ENCODE measurements around the gene LDB2. TPM values are rescaled to one million over a fixed set of nuclear protein-coding genes. Genes with fewer than 3 reads are reported as not detected.

Gene LDB2
- total RNA-seq, 1 experiment from 2014 or later, result 0.74 TPM

- no peak for DNase-seq (ENCODE audit: low read depth)
These were observed 96.4 kb downstream of the LDB2 start for GRCh38 chr4:16802044-16802443.

GRCh38 chr4:16801356-16801755 lies 97.1 kb downstream of the LDB2 start:
- DNase-seq (ENCODE audit: low read depth), result no peak

GRCh38 chr4:16794816-16795445 lies 103.5 kb downstream of the LDB2 start:
- peak; percentile 7 for DNase-seq (ENCODE audit: low read depth)

GRCh38 chr4:16791460-16791859 lies 107.0 kb downstream of the LDB2 start:
- no peak for DNase-seq (ENCODE audit: low read depth)

GRCh38 chr4:16790508-16790907 lies 107.9 kb downstream of the LDB2 start:
- DNase-seq (ENCODE audit: low read depth), result no peak

GRCh38 chr4:16788868-16789267 lies 109.6 kb downstream of the LDB2 start:
- DNase-seq (ENCODE audit: low read depth), result no peak

- DNase-seq (ENCODE audit: low read depth), result no peak
These were observed 112.5 kb downstream of the LDB2 start for GRCh38 chr4:16785793-16786527.

GRCh38 chr4:16783119-16783518 lies 115.3 kb downstream of the LDB2 start:
- no peak for DNase-seq (ENCODE audit: low read depth)

GRCh38 chr4:16779028-16779675 lies 119.3 kb downstream of the LDB2 start:
- no peak for DNase-seq (ENCODE audit: low read depth)

GRCh38 chr4:16777726-16778125 lies 120.7 kb downstream of the LDB2 start:
- DNase-seq (ENCODE audit: low read depth), result no peak

- DNase-seq (ENCODE audit: low read depth), result no peak
These were observed 122.9 kb downstream of the LDB2 start for GRCh38 chr4:16775411-16776154.

GRCh38 chr4:16772366-16772850 lies 126.0 kb downstream of the LDB2 start:
- DNase-seq (ENCODE audit: low read depth), result no peak

GRCh38 chr4:16770710-16771285 lies 127.6 kb downstream of the LDB2 start:
- no peak for DNase-seq (ENCODE audit: low read depth)

- no peak for DNase-seq (ENCODE audit: low read depth)
These were observed 130.6 kb downstream of the LDB2 start for GRCh38 chr4:16767861-16768260.

GRCh38 chr4:16767251-16767650 lies 131.2 kb downstream of the LDB2 start:
- no peak for DNase-seq (ENCODE audit: low read depth)

GRCh38 chr4:16765546-16765945 lies 132.9 kb downstream of the LDB2 start:
- DNase-seq (ENCODE audit: low read depth), result no peak

GRCh38 chr4:16764622-16765021 lies 133.8 kb downstream of the LDB2 start:
- no peak for DNase-seq (ENCODE audit: low read depth)

GRCh38 chr4:16760617-16761363 lies 137.7 kb downstream of the LDB2 start:
- DNase-seq (ENCODE audit: low read depth), result no peak

- DNase-seq (ENCODE audit: low read depth), result no peak
These were observed 138.4 kb downstream of the LDB2 start for GRCh38 chr4:16759931-16760582.

GRCh38 chr4:16758816-16759215 lies 139.6 kb downstream of the LDB2 start:
- no peak for DNase-seq (ENCODE audit: low read depth)

- no peak for DNase-seq (ENCODE audit: low read depth)
These were observed 140.2 kb downstream of the LDB2 start for GRCh38 chr4:16758255-16758654.

Measured in Daoy (cell line).